ENCODE data around the gene STX4. TPM values are rescaled to one million over a fixed set of nuclear protein-coding genes. Genes with fewer than 3 reads are reported as not detected.

STX4 gene
- total RNA-seq, 1 donor = 15.5 TPM

GRCh38 chr16:31087971-31088370 lies 54.6 kb downstream of the STX4 start:
- no peak for TF ChIP-seq CTCF (IDR thresholded peaks at IDR 0.05; ENCODE audit: insufficient read depth, low read depth, low read length)
- H3K4me3 ChIP-seq (ENCODE audit: low read depth, low read length) = no peak overlapping the region
- no peak for DNase-seq (ENCODE audit: low read depth)

GRCh38 chr16:31088459-31089183 lies 55.3 kb downstream of the STX4 start, which contains the start of gene PRSS53:
Gene PRSS53, minus strand, starts transcription at chr16:31088943. Its CDS starts 134 bp downstream, at chr16:31088809.
- TF ChIP-seq CTCF (IDR thresholded peaks at IDR 0.05; ENCODE audit: insufficient read depth, low read depth, low read length) = no peak
- no peak for DNase-seq (ENCODE audit: low read depth)
- H3K4me3 ChIP-seq (ENCODE audit: low read depth, low read length) = no peak within 1 kb of the TSS

GRCh38 chr16:31089199-31089598 lies 55.8 kb downstream of the STX4 start:
- no peak for DNase-seq (ENCODE audit: low read depth)
- no peak for TF ChIP-seq CTCF (IDR thresholded peaks at IDR 0.05; ENCODE audit: insufficient read depth, low read depth, low read length)

More at GRCh38 chr16:31089199-31089598, 55.8 kb downstream of the STX4 start:
- H3K4me3 ChIP-seq (ENCODE audit: low read depth, low read length) = no peak overlapping the region

Other genes starting within 250 kb of the STX4 start
- gene ZNF629, start 246.4 kb upstream of the STX4 start, total RNA-seq = 19.4 and 21.6 TPM in 2 replicates
- 35.0 and 51.2 TPM in 2 replicates for gene BCL7C, start 139.5 kb upstream of the STX4 start, total RNA-seq
- gene CTF1, start 136.9 kb upstream of the STX4 start, total RNA-seq = 3.2 and 3.5 TPM in 2 replicates
- gene FBXL19, start 110.0 kb upstream of the STX4 start, total RNA-seq = 26.8 and 29.3 TPM in 2 replicates
- gene ORAI3, start 84.5 kb upstream of the STX4 start, total RNA-seq = 43.6 and 45.7 TPM in 2 replicates
- gene SETD1A, start 75.8 kb upstream of the STX4 start, total RNA-seq = 3.5 and 8.1 TPM in 2 replicates
- gene HSD3B7, start 48.4 kb upstream of the STX4 start, total RNA-seq = 24.8 and 26.8 TPM in 2 replicates
- gene STX1B, start 22.9 kb upstream of the STX4 start, total RNA-seq = 2.2 and 2.6 TPM in 2 replicates
- gene ZNF668, start 40.7 kb downstream of the STX4 start, total RNA-seq = 16.0 and 27.1 TPM in 2 replicates
- gene ZNF646, start 40.9 kb downstream of the STX4 start, total RNA-seq = 13.4 and 15.8 TPM in 2 replicates
- 1.7 and 1.9 TPM in 2 replicates for gene PRSS53, start 55.4 kb downstream of the STX4 start, total RNA-seq
- 68.2 and 76.0 TPM in 2 replicates for gene VKORC1, start 61.2 kb downstream of the STX4 start, total RNA-seq
- gene BCKDK, start 74.8 kb downstream of the STX4 start, total RNA-seq = 28.1 and 34.1 TPM in 2 replicates
- gene KAT8, start 84.1 kb downstream of the STX4 start, total RNA-seq = 23.8 and 24.6 TPM in 2 replicates
- gene PRSS8, start 102.2 kb downstream of the STX4 start, total RNA-seq = under 0.01 TPM in 1 of 2 replicates, not detected in the other
- under 0.01 and 0.32 TPM in 2 replicates for gene PRSS36, start 116.5 kb downstream of the STX4 start, total RNA-seq
- gene FUS, start 146.6 kb downstream of the STX4 start, total RNA-seq = 47.4 and 54.4 TPM in 2 replicates
- gene PYCARD, start 169.2 kb downstream of the STX4 start, total RNA-seq = 85.9 and 176 TPM in 2 replicates
- gene TRIM72, start 180.6 kb downstream of the STX4 start, total RNA-seq = not detected in 2 replicates
- not detected in 2 replicates for gene PYDC1, start 183.6 kb downstream of the STX4 start, total RNA-seq
- gene ITGAM, start 226.4 kb downstream of the STX4 start, total RNA-seq = not detected in 2 replicates

Data from fibroblast of villous mesenchyme (primary cell).